ENCODE data around the gene FOXF2.

GRCh38 chr6:1348675-1349074, 40.7 kb upstream of the FOXF2 start:
- TF ChIP-seq BHLHE40 (IDR thresholded peaks at IDR 0.05; ENCODE audit: borderline replicate concordance) (no peak), SP1 (IDR thresholded peaks at IDR 0.05) (no peak), ARNT (IDR thresholded peaks at IDR 0.05) (no peak), FOXK2 (IDR thresholded peaks at IDR 0.05) (no peak), TARDBP (IDR thresholded peaks at IDR 0.05) (no peak), FOXM1 (IDR thresholded peaks at IDR 0.05; ENCODE audit: borderline replicate concordance) (no peak), FOXA1 (IDR thresholded peaks at IDR 0.05) (no peak), PKNOX1 (IDR thresholded peaks at IDR 0.05) (no peak), HDGF (IDR thresholded peaks at IDR 0.05; ENCODE audit: borderline replicate concordance) (no peak)
